CD4-positive, CD25-positive, alpha-beta regulatory T cell (primary cell): Measurements from ENCODE around the gene GHDC. TPM values are rescaled to one million over a fixed set of nuclear protein-coding genes. Genes with fewer than 3 reads are reported as not detected.

Experiments
- ATAC-seq, 2 donors: fragments of 150-1000 bp; cut with Tn5 transposase; one replicate each; pipeline ENCODE4 v1.10.0; 2021; ENCODE audit warnings: low read depth in 2 of 2, moderate number of reproducible peaks in 2 of 2, moderate library complexity in 1 of 2
- DNase-seq, 3 donors: peaks; one replicate each; pipeline versions ENCODE4 v3.0.0 to v3.0.0-alpha.2; 2012 to 2022; ENCODE audit warnings: mixed read lengths in 1 of 3
- H3K27ac ChIP-seq: one replicate; pipeline ENCODE4 v1.7.0; 2013; ENCODE audit warnings: mild to moderate bottlenecking, low read length; ENCODE audit not compliant: insufficient read depth, poor library complexity, severe bottlenecking
- H3K27me3 ChIP-seq: one replicate; pipeline ENCODE4 v1.7.0; 2013; ENCODE audit warnings: low read length; ENCODE audit not compliant: control insufficient read depth, insufficient read depth
- H3K36me3 ChIP-seq: one replicate; pipeline ENCODE4 v1.7.0; 2013; ENCODE audit warnings: mild to moderate bottlenecking, low read length, moderate library complexity; ENCODE audit not compliant: control insufficient read depth, insufficient read depth
- H3K4me1 ChIP-seq: 2 replicates; pipeline ENCODE4 v1.7.0; 2013; ENCODE audit warnings: mild to moderate bottlenecking, low read length; ENCODE audit not compliant: insufficient read depth, control insufficient read depth, poor library complexity, severe bottlenecking
- H3K4me3 ChIP-seq: one replicate; pipeline ENCODE4 v1.7.0; 2013; ENCODE audit warnings: low read depth, mild to moderate bottlenecking, low read length, moderate library complexity
- H3K9me3 ChIP-seq, 2 experiments: 1 replicate in 1 of 2; 2 replicates in 1 of 2; pipeline ENCODE4 v1.7.0; 2013; ENCODE audit warnings: low read length in 2 of 2, mild to moderate bottlenecking in 1 of 2, moderate library complexity in 1 of 2; ENCODE audit not compliant: control insufficient read depth in 2 of 2
- H3K27ac Mint-ChIP-seq, 3 donors: one replicate each; pipeline ENCODE4 v1.8.0; 2020 to 2022; ENCODE audit warnings: mild to moderate bottlenecking in 3 of 3, mixed read lengths in 3 of 3, moderate library complexity in 2 of 3
- H3K27me3 Mint-ChIP-seq: one replicate; pipeline ENCODE4 v1.8.0; 2022; ENCODE audit warnings: mild to moderate bottlenecking, mixed read lengths
- H3K36me3 Mint-ChIP-seq: one replicate; pipeline ENCODE4 v1.8.0; 2020; ENCODE audit warnings: mixed read lengths
- H3K4me1 Mint-ChIP-seq, 4 donors: one replicate each; pipeline ENCODE4 v1.8.0; 2020 to 2022; ENCODE audit warnings: mixed read lengths in 4 of 4, mild to moderate bottlenecking in 1 of 4
- H3K4me3 Mint-ChIP-seq, 4 donors: one replicate each; pipeline ENCODE4 v1.8.0; 2020 to 2022; ENCODE audit warnings: mild to moderate bottlenecking in 4 of 4, mixed read lengths in 4 of 4, moderate library complexity in 3 of 4
- H3K9me3 Mint-ChIP-seq, 7 donors: one replicate each; pipeline ENCODE4 v1.8.0; 2020 to 2022; ENCODE audit warnings: mixed read lengths in 7 of 7, mild to moderate bottlenecking in 3 of 7, moderate library complexity in 2 of 7
- polyA plus RNA-seq, 4 donors: library from polyadenylated mRNA; unstranded; fragments of 300-500 nt; fragmentation: Illumina TruSeq; gene quantifications; one replicate each; pipeline ENCODE4 v1.2.3, GENCODE V29; 2021
- total RNA-seq: library from RNA; stranded (reverse); gene quantifications from one replicate; pipeline ENCODE4 v1.2.3, GENCODE V29; 2022

The GHDC gene
- total and polyA plus RNA-seq, 5 donors from 2014 or later, result 11.1 to 17.8 (median 13.4) TPM

GRCh38 chr17:42180411-42180921 is 13.8 kb downstream of the GHDC start:
- Mint-ChIP-seq H3K27me3 (peaks cover 12% of the 10 kb centered on the region), H3K9me3 (peaks cover 0 to 2% (median 0%) of the 10 kb centered on the region in 7 donors), H3K4me3 (peak overlapping the region in 3 of 4 donors; percentile 62 to 71 (median 64)), H3K27ac (no peak overlapping the region), H3K36me3 (no peaks in the 10 kb centered on the region), H3K4me1 (peaks cover 15 to 67% (median 31%) of the 10 kb centered on the region in 4 donors)
- no peaks in the 10 kb centered on the region for H3K9me3 ChIP-seq
- ATAC-seq, result no peak
- no peak overlapping the region for H3K27ac ChIP-seq
- no peaks in the 10 kb centered on the region for H3K27me3 ChIP-seq
- H3K4me1 ChIP-seq, result peaks cover 54% of the 10 kb centered on the region
- peak overlapping the region; percentile 13 for H3K4me3 ChIP-seq
- H3K36me3 ChIP-seq, result no peaks in the 10 kb centered on the region
- DNase-seq, result no peak

- Mint-ChIP-seq H3K27me3 (peaks cover 12% of the 10 kb centered on the region), H3K27ac (no peak overlapping the region), H3K4me3 (peak overlapping the region; percentile 64 to 85 (median 78)), H3K9me3 (peaks cover 0 to 2% (median 0%) of the 10 kb centered on the region in 7 donors), H3K4me1 (peaks cover 14 to 62% (median 30%) of the 10 kb centered on the region in 4 donors), H3K36me3 (no peaks in the 10 kb centered on the region)
- Histone ChIP-seq H3K36me3 (no peaks in the 10 kb centered on the region), H3K9me3 (no peaks in the 10 kb centered on the region), H3K27me3 (no peaks in the 10 kb centered on the region), H3K4me1 (peaks cover 54% of the 10 kb centered on the region), H3K4me3 (no peak overlapping the region), H3K27ac (no peak overlapping the region)
- ATAC-seq (no peak), DNase-seq (no peak)
Observed at GRCh38 chr17:42179911-42180410, 14.3 kb downstream of the GHDC start.

- peaks cover 0 to 2% (median 0%) of the 10 kb centered on the region in 7 donors for H3K9me3 Mint-ChIP-seq
- ATAC-seq (no peak), DNase-seq (no peak)
- H3K4me3 Mint-ChIP-seq, result peak overlapping the region; percentile 6 to 85 (median 52)
- H3K9me3 ChIP-seq, result no peaks in the 10 kb centered on the region
- H3K27me3 ChIP-seq, result no peaks in the 10 kb centered on the region
- H3K27ac Mint-ChIP-seq, result no peak overlapping the region
- peaks cover 48% of the 10 kb centered on the region for H3K4me1 ChIP-seq
- no peak overlapping the region for H3K27ac ChIP-seq
- no peaks in the 10 kb centered on the region for H3K36me3 Mint-ChIP-seq
- no peak overlapping the region for H3K4me3 ChIP-seq
- H3K4me1 Mint-ChIP-seq, result peaks cover 9 to 56% (median 27%) of the 10 kb centered on the region in 4 donors
- H3K36me3 ChIP-seq, result no peaks in the 10 kb centered on the region
- peaks cover 12% of the 10 kb centered on the region for H3K27me3 Mint-ChIP-seq
Observed at GRCh38 chr17:42179335-42179734, 15.0 kb downstream of the GHDC start.

GRCh38 chr17:42178817-42179216 is 15.5 kb downstream of the GHDC start:
- Histone ChIP-seq H3K36me3 (no peaks in the 10 kb centered on the region), H3K27ac (no peak overlapping the region), H3K4me3 (no peak overlapping the region), H3K4me1 (peaks cover 47% of the 10 kb centered on the region), H3K9me3 (no peaks in the 10 kb centered on the region), H3K27me3 (no peaks in the 10 kb centered on the region)
- DNase-seq, result peak in 1 of 3 donors; percentile 46
- Mint-ChIP-seq H3K27me3 (peaks cover 11% of the 10 kb centered on the region), H3K36me3 (no peaks in the 10 kb centered on the region), H3K27ac (peak overlapping the region in 1 of 3 donors; percentile 90), H3K4me3 (peak overlapping the region in 3 of 4 donors; percentile 54 to 85 (median 80)), H3K9me3 (peaks cover 0 to 2% (median 0%) of the 10 kb centered on the region in 7 donors), H3K4me1 (peaks cover 9 to 53% (median 25%) of the 10 kb centered on the region in 4 donors)
- ATAC-seq, result peak in 1 of 2 donors; percentile 14

GRCh38 chr17:42177684-42178083 is 16.6 kb downstream of the GHDC start:
- ATAC-seq (no peak), DNase-seq (no peak)
- Mint-ChIP-seq H3K4me3 (peak overlapping the region in 1 of 4 donors; percentile 40), H3K4me1 (peaks cover 3 to 42% (median 18%) of the 10 kb centered on the region in 4 donors), H3K27me3 (peaks cover 5% of the 10 kb centered on the region), H3K27ac (no peak overlapping the region), H3K9me3 (peaks cover 0 to 2% (median 0%) of the 10 kb centered on the region in 7 donors), H3K36me3 (no peaks in the 10 kb centered on the region)
- no peaks in the 10 kb centered on the region for H3K36me3 ChIP-seq
- no peak overlapping the region for H3K27ac ChIP-seq
- H3K4me1 ChIP-seq, result peaks cover 36% of the 10 kb centered on the region
- H3K4me3 ChIP-seq, result no peak overlapping the region
- H3K9me3 ChIP-seq, result no peaks in the 10 kb centered on the region
- no peaks in the 10 kb centered on the region for H3K27me3 ChIP-seq

- Mint-ChIP-seq H3K4me3 (no peak overlapping the region), H3K36me3 (no peaks in the 10 kb centered on the region), H3K27me3 (no peaks in the 10 kb centered on the region), H3K27ac (no peak overlapping the region), H3K9me3 (peaks cover 0 to 3% (median 0%) of the 10 kb centered on the region in 7 donors), H3K4me1 (peaks cover under 1 to 14% (median 8%) of the 10 kb centered on the region in 4 donors)
- peaks cover 10% of the 10 kb centered on the region for H3K4me1 ChIP-seq
- no peaks in the 10 kb centered on the region for H3K27me3 ChIP-seq
- H3K36me3 ChIP-seq, result no peaks in the 10 kb centered on the region
- ATAC-seq, result no peak
- H3K27ac ChIP-seq, result no peak overlapping the region
- no peak overlapping the region for H3K4me3 ChIP-seq
- no peaks in the 10 kb centered on the region for H3K9me3 ChIP-seq
- DNase-seq, result no peak
Observed at GRCh38 chr17:42174126-42174783, 20.0 kb downstream of the GHDC start.

- H3K4me1 Mint-ChIP-seq, result no peaks in the 10 kb centered on the region
- no peak for ATAC-seq
- no peak overlapping the region for H3K4me3 Mint-ChIP-seq
- no peaks in the 10 kb centered on the region for H3K4me1 ChIP-seq
- no peaks in the 10 kb centered on the region for H3K27me3 ChIP-seq
- no peak overlapping the region for H3K27ac Mint-ChIP-seq
- DNase-seq, result no peak
- H3K9me3 Mint-ChIP-seq, result peaks cover 0 to 1% (median 0%) of the 10 kb centered on the region in 7 donors
- H3K9me3 ChIP-seq, result no peaks in the 10 kb centered on the region
- no peaks in the 10 kb centered on the region for H3K36me3 ChIP-seq
- H3K27ac ChIP-seq, result no peak overlapping the region
- H3K27me3 Mint-ChIP-seq, result no peaks in the 10 kb centered on the region
- no peak overlapping the region for H3K4me3 ChIP-seq
- no peaks in the 10 kb centered on the region for H3K36me3 Mint-ChIP-seq
Observed at GRCh38 chr17:42171831-42172230, 22.5 kb downstream of the GHDC start.
